IPS-18c (cell line): ENCODE measurements around the gene POU3F1.

ENCODE experiments used
- H3K4me3 ChIP-seq: 2 replicates; pipeline ENCODE4 v1.7.0; 2013; ENCODE audit warnings: low read depth, mild to moderate bottlenecking, low read length, moderate library complexity; ENCODE audit not compliant: insufficient read depth
- H3K9me3 ChIP-seq: one replicate; pipeline ENCODE4 v1.6.1; 2013; ENCODE audit warnings: mild to moderate bottlenecking, low read length, moderate library complexity; ENCODE audit not compliant: control insufficient read depth, insufficient read depth

POU3F1 gene

DNA sequence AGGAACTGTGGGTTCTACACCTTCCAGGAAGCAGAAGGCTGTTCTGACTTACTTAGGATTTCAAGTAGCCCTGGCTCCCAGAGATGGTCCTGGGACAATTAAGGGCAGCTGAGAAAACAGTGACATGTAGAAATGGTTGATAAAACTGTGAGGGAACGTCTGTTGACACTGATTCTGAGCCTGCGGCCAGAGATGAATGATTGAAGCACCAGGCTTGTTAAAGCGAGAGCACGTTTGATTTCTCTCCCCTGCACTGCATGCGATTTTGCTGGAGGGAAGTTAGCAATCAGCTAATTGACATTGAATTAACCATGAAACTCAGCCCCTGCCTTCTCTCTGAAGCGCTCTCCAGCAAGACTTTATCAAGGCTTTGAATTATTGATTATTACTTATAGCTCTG is 29.9 kb upstream of the POU3F1 start:
- H3K4me3 ChIP-seq: no peak overlapping the region
- H3K9me3 ChIP-seq: no peaks in the 10 kb centered on the region

DNA sequence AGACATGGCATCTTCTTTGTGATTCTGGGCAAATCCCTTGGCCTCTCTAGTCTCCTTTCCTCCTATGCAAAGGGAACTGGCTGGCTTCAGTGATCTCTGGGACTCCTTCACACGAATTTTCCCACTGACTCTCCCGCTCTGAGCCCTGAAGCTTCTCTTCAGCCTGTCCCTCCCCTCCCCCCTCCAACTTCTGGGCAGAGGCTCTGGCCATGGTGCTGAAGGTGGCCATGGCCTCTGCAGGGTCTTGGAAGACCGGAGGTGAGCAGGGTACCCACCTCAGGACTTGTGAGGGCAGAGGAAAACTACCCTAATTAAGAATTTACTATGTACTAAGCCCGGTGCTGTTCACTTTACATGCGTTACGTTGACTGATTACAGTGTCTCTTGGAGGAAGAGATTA is 29.4 kb upstream of the POU3F1 start:
- Histone ChIP-seq H3K9me3 (no peaks in the 10 kb centered on the region), H3K4me3 (no peak overlapping the region)

DNA sequence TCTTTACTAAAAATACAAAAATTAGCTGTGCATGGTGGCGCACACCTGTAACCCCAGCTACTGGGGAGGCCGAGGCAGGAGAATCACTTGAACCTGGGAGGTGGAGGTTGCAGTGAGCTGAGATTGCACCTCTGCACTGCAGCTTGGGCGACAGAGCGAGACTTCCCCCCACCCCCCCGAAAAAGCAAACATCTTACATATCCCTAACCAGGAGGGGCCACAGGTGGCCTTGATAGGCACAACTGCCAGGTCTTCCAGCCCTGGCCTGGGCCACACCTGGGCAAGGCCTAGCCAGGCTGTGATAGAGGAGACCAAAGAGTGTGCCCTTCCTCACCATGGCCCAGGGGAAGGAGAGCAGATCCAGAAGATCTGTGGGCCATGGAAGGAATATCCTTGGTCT is 28.6 kb upstream of the POU3F1 start:
- H3K4me3 ChIP-seq: no peak overlapping the region
- no peaks in the 10 kb centered on the region for H3K9me3 ChIP-seq

- Histone ChIP-seq H3K4me3 (no peak overlapping the region), H3K9me3 (no peaks in the 10 kb centered on the region)
Measured at GRCh38 chr1:38074302-38074677, 27.7 kb upstream of the POU3F1 start.

GRCh38 chr1:38073534-38074301 is 27.1 kb upstream of the POU3F1 start:
- no peak overlapping the region for H3K4me3 ChIP-seq

DNA sequence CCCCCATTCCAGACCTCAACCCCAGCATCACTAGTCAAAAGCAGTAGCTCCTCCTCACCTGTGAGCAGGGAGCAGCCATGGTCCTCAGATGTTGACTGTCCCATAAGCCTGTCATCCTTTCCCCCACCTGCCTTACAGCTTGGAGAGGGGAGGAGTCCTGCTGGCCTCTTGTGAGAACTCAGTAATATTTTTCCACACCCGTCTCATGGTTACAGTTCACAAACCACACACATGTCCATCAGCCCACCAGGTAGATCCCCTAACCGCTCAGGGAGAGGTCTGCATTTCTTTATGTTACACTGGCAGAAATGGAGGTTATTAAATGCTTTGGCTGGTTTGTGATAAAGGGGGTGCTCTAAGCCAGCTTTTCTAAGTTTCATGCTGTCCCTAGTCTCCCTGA is 26.3 kb upstream of the POU3F1 start:
- Histone ChIP-seq H3K9me3 (no peaks in the 10 kb centered on the region), H3K4me3 (no peak overlapping the region)

More at GRCh38 chr1:38073534-38074301, 27.1 kb upstream of the POU3F1 start:
- H3K9me3 ChIP-seq: no peaks in the 10 kb centered on the region

DNA sequence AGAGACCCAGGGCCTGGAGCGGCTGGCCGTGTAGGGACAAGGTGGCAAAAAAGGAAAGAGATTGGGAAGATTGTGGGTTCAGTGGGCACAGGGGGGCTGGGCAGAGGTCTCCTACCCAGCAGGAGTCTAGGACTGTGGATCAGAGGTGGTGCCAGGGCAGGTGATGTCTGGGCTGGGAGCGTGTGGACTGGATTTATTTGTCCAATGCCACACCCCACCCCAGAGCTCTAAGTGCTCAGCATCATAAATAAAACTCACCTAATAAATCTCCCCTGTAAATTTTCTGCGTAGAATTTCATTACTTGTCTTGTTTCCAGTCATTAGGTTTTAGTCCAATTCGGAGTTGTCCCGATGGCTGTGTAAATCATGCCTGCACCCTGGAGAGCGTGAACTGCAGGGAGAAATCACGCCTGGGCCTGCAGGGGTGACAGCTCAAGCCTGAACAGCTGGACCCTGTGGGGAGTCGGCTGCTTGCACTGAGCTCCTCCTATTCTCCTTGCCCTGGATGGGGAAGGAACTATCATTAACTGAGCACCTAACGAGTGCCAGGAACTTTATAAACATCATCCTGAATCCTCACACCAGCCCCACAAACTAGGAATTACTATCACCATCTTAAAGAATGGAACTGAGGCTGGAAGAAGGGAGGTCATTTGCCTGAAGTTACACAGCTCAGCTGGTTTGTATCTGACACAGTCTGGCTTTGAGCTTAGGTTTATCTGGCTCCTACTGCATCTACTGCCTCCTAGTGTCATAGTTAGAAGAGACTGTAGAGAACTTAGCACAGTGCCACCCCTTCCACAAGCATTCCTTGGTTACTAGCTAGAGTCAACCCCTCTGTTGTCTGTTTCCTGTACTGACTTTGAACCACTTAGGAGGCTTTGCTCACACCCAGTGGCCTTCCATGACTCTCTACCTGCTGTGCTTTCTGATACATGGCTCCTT is 25.0 kb upstream of the POU3F1 start:
- Histone ChIP-seq H3K4me3 (no peak overlapping the region), H3K9me3 (no peaks in the 10 kb centered on the region)

GRCh38 chr1:38068980-38069340 is 22.4 kb upstream of the POU3F1 start:
- Histone ChIP-seq H3K4me3 (no peak overlapping the region), H3K9me3 (no peaks in the 10 kb centered on the region)

DNA sequence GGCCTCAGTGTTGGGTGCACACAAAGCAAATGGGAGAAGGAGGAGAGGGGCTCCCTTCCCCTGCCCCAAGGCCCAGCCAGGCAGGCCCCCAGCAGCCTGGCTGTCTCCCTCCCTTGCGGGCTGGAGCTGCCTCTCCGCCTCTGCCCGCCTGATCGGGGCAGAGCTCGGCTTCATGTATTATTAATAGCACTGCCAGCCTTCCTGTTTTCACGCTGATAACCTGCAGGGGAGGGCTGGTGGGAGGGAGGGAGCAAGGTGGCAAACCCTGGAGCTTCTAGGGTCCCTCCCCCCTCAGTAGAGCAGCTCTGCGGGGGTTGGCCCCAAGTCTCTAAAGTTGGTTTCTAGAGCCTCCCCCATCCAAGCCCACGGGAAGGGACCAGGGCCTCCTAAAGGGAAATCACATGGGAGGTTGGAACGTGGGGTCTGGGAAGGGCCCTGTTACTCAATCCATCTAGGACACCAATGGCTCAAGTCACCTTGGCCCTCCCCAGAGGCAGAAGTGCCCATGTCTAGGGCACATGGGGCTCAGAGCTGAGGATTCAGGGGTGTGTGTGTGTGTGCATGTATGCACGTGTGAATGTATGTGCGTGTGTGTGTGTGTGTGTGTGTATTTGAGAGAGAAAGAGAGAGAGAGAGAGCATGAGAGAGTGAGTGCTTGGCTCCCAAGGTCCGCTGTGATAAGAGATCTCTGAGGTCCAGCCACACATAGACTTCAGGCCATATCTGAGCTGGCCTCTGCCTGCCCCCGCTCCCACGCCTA is 21.8 kb upstream of the POU3F1 start:
- no peaks in the 10 kb centered on the region for H3K9me3 ChIP-seq
- no peak overlapping the region for H3K4me3 ChIP-seq

GRCh38 chr1:38064197-38064903 is 17.8 kb upstream of the POU3F1 start:
- no peak overlapping the region for H3K4me3 ChIP-seq
- H3K9me3 ChIP-seq: peaks cover 2% of the 10 kb centered on the region

DNA sequence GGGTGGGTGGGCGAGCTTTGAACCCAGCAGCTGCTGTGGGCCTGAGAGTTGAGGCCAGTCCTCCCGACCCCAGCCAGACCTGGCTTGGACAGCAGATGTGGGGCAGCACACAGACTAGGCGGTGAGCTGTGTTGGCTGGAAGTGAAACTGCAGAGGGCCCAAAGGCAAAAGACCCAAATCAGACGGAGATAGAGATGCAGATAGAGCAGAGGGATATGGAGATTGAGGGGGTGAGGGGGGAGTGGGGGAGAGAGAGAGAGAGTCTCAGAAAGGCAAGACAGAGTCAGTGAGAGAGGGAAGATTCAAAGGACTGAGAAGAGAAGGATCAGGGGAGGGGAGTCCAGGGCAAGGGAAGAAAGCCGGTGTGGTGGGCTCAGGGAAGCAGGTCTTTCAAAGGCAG is 17.0 kb upstream of the POU3F1 start:
- peaks cover 2% of the 10 kb centered on the region for H3K9me3 ChIP-seq
- H3K4me3 ChIP-seq: no peak overlapping the region

DNA sequence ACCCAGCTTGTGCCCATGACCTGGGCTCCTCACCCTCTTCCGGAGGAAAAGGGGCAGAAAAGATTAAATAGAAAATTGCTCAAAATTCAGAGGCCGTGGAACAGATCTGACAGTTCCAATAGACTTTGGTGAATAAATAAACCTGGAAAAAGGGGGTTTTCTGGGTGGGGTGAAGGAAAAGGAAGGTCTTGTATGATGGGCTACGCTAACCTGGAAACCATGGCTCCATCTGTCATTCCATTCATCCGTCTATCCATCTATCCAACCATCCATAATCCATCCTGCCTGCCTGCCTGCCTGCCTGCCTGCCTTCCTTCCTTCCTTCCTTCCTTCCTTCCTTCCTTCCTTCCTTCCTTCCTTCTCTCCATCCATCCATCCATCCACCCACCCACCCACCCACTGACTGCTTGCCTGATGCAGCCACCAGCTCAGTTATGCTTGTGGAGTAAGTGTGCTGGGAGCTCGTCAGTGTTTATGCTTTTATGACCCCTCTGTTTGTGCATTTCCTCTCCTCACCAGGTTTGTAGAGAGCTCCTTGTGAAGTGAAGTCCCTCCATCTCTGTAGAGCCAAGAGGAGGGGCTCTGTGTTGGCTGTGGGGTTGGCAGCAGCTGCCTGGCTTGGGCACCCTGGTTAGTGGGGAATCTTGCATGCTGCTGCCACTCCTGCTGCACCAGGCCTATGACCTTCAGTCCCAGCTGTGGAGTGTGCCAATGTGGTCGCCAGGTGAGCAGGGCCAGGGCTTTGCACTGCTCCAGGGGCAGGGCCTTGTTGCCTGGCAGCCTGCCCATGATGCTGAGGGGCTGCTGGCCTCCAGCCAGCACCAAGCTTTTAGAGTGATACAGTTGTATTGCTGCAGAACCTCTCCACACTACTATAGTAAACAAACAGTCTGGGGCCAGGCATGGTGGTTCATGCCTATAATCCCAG is 16.0 kb upstream of the POU3F1 start:
- H3K4me3 ChIP-seq: no peak overlapping the region

GRCh38 chr1:38061883-38062328 is 15.3 kb upstream of the POU3F1 start:
- H3K9me3 ChIP-seq: peaks cover 2% of the 10 kb centered on the region
- no peak overlapping the region for H3K4me3 ChIP-seq

More for the DNA sequence above, 16.0 kb upstream of the POU3F1 start:
- H3K9me3 ChIP-seq: peaks cover 2% of the 10 kb centered on the region

DNA sequence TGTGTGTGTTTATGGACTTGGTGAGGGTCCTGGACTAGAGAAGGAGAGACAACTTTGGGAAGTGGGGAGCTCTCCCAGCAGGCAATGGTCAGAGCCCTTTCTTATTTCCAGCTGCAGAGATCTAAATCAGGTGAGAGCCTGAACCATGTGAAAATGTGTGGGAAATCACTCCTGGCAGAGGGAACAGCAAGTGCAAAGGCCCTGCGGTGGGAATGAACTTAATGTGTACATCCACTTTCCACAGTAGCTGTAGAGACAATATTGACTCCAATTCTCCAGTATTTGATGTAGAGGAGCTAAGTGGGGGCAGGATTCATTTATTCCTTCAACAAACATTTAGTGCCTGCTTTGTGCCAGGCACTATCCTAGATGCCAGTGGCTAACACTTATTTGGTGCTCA is 14.7 kb upstream of the POU3F1 start:
- H3K4me3 ChIP-seq: no peak overlapping the region
- H3K9me3 ChIP-seq: peaks cover 2% of the 10 kb centered on the region

DNA sequence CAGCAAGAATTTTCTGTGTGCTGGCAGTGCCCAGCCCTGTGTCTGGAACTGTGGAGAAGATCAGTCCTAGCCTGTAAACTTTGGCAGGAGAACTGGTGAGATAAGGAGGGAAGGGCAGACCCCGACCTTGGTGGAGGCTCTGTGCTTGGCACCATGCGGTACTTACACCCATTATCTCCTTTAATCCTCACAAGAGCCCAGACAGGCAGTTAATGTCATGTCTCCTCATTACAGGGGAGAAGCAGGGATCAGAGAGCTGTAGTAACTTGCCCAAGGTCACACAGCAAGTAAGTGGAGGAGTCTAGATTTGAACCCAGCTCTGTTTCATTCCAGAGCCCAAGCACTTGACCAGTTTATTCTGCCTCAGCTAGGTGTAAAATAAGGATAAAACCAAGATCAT is 13.9 kb upstream of the POU3F1 start:
- H3K4me3 ChIP-seq: no peak overlapping the region; the same call in 1 of the 2 replicates
- H3K9me3 ChIP-seq: peaks cover 2% of the 10 kb centered on the region

- H3K4me3 ChIP-seq: no peak overlapping the region
- peaks cover 2% of the 10 kb centered on the region for H3K9me3 ChIP-seq
Measured at GRCh38 chr1:38059635-38060250, 13.2 kb upstream of the POU3F1 start.
